SW480 (cell line): ENCODE measurements around the gene MON2.
"Not testable (repeated sequence)": the region's sequence is repeated elsewhere in the genome, so short reads cannot be mapped to it uniquely, and the experiment has no call there.

Source experiments
- DNase-seq: peaks from one replicate; pipeline ENCODE4 v3.0.0-alpha.2; 2016; ENCODE audit warnings: low spot score

The MON2 gene

GRCh38 chr12:62466594-62467491, at the start of gene MON2:
MON2 (plus strand) TSS chr12:62466826; CDS start chr12:62467208, 382 bp downstream.
- peak; percentile 81 for DNase-seq

GRCh38 chr12:62426089-62426488, 40.5 kb upstream of the MON2 start:
- DNase-seq = no peak

- no peak for DNase-seq
These were observed 37.2 kb upstream of the MON2 start for GRCh38 chr12:62429457-62429856.

- DNase-seq = no peak
These were observed 31.9 kb upstream of the MON2 start for GRCh38 chr12:62434494-62435302.

- no peak for DNase-seq
These were observed 31.1 kb upstream of the MON2 start for GRCh38 chr12:62435303-62436163.

- no peak for DNase-seq
These were observed 30.5 kb upstream of the MON2 start for GRCh38 chr12:62436164-62436503.

GRCh38 chr12:62438098-62438692, 28.4 kb upstream of the MON2 start:
- DNase-seq = peak; percentile 41

- DNase-seq = no peak
These were observed 19.7 kb upstream of the MON2 start for GRCh38 chr12:62446754-62447452.

GRCh38 chr12:62448436-62448835, 18.2 kb upstream of the MON2 start:
- DNase-seq = no peak

GRCh38 chr12:62455429-62455828, 11.2 kb upstream of the MON2 start:
- not testable (repeated sequence) for DNase-seq

GRCh38 chr12:62458626-62459025, 8.0 kb upstream of the MON2 start:
- DNase-seq = no peak

GRCh38 chr12:62459976-62460375, 6.7 kb upstream of the MON2 start:
- DNase-seq = no peak

GRCh38 chr12:62461171-62461837, 5.3 kb upstream of the MON2 start:
- DNase-seq = not testable (repeated sequence)

- DNase-seq = not testable (repeated sequence)
These were observed 3.4 kb upstream of the MON2 start for GRCh38 chr12:62463252-62463651.

- peak; percentile 32 for DNase-seq
These were observed 520 bp upstream of the MON2 start for GRCh38 chr12:62466018-62466593.

GRCh38 chr12:62468397-62468796, 1.8 kb downstream of the MON2 start:
- no peak for DNase-seq

- DNase-seq = no peak
These were observed 2.3 kb downstream of the MON2 start for GRCh38 chr12:62468935-62469334.

GRCh38 chr12:62469704-62470103, 3.1 kb downstream of the MON2 start:
- no peak for DNase-seq

GRCh38 chr12:62471734-62472133, 5.1 kb downstream of the MON2 start:
- DNase-seq = no peak

GRCh38 chr12:62472472-62472871, 5.8 kb downstream of the MON2 start:
- DNase-seq = peak; percentile 11
